Activated CD4-positive, alpha-beta T cell treated with anti-CD3 and anti-CD28 coated beads for 1 hour (primary cell): ENCODE results near the gene IQCC.
A peak's percentile ranks its signal among the peaks of the same experiment; 100 is the strongest.

ENCODE experiments used
- DNase-seq: peaks from one replicate; pipeline ENCODE4 v3.0.0-alpha.2; 2020

IQCC gene

GRCh38 chr1:32224285-32224684 lies 18.8 kb downstream of the IQCC start:
- no peak for DNase-seq

GRCh38 chr1:32228771-32229170 lies 23.3 kb downstream of the IQCC start:
- DNase-seq = no peak

DNA sequence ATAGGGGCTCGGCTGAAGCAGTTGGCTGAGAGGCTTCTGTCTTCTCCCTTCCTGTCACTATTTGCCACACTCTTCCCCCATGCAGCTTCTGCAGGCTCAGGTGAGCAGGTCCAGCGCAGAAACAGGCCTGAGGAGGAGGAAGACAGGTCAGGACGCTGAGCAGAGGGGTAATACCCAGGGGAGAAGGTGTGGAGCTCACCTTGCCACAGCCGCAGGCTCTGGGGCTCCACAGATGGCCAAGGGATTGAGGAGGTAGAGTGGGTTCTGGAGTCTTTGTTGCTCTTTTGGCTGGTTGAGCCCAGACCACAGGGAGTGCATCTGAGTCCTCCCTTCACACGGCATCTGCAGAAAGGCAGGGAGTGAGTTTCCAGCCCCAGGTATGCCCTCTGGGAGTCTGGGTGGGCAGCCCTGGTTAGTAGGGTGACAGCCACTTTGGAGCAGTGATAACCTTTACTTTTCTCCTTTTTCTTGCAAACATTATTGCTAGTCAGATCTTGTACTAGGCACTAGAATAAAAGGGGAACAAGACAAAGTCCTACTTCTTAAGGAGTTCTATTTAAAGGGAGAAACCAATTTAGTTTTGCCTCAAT lies 26.5 kb downstream of the IQCC start:
- no peak for DNase-seq

DNA sequence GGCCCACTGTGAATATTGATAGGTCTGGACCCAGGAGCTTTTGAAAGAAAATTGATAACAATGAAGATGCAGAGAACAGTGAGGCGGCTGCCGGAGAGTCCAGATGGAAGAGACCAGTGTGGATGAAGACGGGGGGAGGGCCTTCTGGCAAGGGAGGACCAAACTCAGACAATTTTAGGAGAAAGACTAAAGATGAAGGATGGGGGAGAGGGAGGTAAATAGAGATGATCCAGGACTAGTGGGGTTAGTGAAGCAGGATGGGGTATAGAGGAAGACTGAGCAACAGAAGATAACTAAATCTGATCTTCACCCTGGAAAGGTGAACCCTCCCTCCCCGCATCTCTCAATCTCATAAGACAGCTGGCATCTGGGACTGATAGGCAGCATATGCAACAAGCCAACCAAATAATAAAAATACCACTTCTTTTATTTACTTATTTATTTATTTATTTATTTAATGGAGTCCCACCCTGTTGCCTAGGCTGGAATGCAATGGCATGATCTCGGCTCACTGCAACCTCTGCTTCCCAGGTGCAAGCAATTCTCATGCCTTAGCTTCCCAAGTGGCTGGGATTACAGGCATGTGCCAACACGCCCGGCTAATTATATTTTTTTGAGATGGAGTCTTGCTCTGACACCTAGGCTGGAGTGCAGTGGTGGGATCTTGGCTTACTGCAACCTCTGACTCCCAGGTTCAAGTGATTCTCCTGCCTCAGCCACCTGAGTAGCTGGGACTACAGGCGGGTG lies 27.3 kb downstream of the IQCC start:
- DNase-seq = no peak

- no peak for DNase-seq
Measured at GRCh38 chr1:32234792-32235191, 29.3 kb downstream of the IQCC start.

- DNase-seq = no peak
Measured at GRCh38 chr1:32239337-32239736, 33.9 kb downstream of the IQCC start.

- DNase-seq = no peak
Measured at GRCh38 chr1:32239790-32240139, 34.3 kb downstream of the IQCC start.

DNA sequence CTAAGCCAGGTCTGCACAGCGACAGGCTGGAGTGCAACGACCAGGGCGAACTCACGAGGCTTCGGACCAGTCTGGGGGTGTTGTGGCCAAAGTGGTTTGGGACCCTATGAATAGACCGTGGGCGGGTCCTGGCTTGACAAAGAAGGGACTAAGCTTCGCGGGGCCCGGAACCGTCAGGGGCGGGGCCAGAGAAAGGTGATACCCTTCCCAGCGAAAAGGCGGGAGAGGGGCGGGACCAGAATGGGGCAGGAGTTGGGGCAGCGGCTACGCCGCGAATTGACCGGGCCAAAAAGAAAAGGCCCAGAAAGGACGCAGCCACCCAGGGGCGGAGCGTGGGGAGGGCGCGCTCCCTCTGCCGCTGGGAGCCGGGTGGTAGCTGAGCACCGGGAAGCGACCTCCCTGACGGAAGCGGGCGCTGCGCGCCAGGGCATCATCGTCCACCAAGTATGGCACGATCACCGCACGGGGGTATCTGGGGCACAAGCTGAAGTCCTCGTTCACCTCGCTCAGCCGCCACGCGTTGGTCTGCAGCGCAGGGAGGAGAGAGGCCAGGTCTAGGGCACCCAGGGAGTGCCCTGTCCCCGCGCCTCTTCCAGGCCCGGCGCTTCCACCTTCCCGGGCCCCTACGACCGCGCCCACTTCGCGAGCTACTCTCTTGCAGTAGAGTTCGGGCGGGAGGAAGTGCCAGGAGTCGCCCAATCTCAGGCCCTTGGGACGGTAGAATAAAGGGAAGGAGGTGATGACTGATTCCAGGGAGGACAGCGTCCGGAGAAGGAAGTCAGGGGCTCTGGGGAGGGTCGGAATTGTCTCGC lies 34.9 kb downstream of the IQCC start:
- peak; percentile 53 for DNase-seq

GRCh38 chr1:32241001-32241763 lies 35.7 kb downstream of the IQCC start:
- no peak for DNase-seq

GRCh38 chr1:32242341-32242851 lies 36.9 kb downstream of the IQCC start:
- DNase-seq = no peak

DNA sequence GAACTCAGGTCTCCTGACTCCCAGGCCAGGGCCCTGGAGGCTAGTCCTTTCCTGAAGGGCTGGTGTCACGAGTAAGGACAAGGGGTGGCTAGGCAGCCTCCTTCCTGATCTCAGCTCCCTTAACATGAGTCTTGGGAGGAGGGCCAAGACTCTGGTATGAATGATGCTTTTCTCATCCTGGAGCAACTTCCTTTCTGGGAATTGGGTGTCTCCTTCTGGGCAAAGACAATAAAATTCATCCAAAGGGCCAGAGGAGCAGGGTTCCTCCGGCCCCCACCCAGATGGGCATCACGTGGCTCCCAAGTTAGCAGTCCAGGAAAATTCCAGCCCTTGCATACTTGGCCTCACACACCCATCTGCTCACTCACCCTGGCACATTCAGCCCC lies 41.4 kb downstream of the IQCC start, which contains the start of gene FAM167B:
TSS of gene FAM167B (plus strand) at position 335 of the 386 bp plus-strand sequence. CDS start 200 bp downstream, outside the sequence.
- DNase-seq = no peak

DNA sequence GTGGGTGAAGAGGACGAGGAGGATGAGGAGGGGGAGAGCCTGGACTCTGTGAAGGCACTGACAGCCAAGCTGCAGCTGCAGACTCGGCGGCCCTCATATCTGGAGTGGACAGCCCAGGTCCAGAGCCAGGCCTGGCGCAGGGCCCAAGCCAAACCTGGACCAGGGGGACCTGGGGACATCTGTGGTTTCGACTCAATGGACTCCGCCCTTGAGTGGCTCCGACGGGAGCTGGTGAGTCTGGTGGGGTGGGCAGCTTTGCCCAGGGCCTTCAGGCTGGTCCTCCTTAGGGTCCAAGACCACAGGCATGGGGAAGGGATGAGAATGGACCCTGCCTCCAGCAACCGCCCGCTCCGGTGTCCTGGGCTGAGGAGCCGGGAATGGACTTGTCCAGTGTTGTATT lies 42.0 kb downstream of the IQCC start:
- DNase-seq = no peak

GRCh38 chr1:32247983-32248889 lies 42.8 kb downstream of the IQCC start:
- DNase-seq = peak; percentile 54

- DNase-seq = peak; percentile 71
Measured at GRCh38 chr1:32249831-32250525, 44.5 kb downstream of the IQCC start.

- peak; percentile 41 for DNase-seq
Measured at GRCh38 chr1:32250893-32251716, 45.6 kb downstream of the IQCC start, which contains the start of gene LCK. TSS of gene LCK (plus strand) at chr1:32251265. CDS start at chr1:32274330, 23,065 bp downstream.

DNA sequence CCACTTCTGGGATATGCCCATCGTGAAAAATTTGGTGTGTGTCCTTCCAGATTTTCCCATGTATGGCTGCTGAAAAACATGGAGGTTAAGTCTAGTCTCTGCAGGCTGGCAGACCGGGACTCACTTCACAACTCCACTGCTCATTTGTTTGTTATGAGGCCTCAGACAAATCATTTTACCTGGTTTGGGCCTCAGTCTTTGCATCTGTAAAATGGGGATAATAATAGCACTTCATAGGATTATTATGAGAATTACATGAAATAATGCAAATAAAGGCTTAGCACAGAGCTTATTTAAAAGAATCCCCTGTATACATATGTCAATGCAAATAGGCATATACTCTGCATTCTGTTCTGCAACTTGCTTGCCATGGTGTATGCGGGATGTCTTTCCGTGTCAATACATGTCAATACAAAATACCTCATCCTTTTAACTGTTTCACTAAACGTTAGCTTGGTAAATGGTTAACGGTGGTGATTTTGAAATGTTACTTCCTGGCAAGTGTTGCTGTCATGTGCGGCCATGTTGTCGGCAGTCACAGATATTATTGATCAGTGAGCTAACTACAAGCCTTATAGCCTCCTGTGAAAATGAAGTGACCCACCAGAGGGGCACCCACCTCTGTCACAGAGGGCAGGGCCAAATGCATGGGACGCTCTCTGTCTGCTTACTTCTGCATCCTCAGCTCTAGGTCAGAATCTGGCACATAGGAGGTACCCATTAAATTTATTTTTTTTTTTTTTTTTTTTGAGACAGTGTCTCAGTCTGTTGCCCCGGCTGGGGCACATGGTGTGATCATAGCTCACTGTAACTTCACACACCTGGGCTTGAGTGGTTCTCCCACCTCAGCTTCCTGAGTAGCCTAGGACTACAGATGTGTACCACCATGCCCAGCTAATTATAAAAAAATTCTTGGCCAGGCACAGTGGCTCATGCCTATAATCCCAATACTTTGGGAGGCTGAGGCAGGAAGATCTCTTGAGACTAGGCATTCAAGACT lies 49.9 kb downstream of the IQCC start:
- no peak for DNase-seq

- DNase-seq = no peak
Measured at GRCh38 chr1:32256473-32257226, 51.2 kb downstream of the IQCC start.

GRCh38 chr1:32257227-32257508 lies 51.7 kb downstream of the IQCC start:
- DNase-seq = no peak
